ENCODE results near the gene KREMEN1. TPM values are rescaled to one million over a fixed set of nuclear protein-coding genes. Genes with fewer than 3 reads are reported as not detected.

The KREMEN1 gene
- total and polyA plus RNA-seq, 10 of the 15 experiments (the other 5 are each of a cell fraction or from before 2014, with no cell fraction given): 0.10 to 2.5 (median 0.20) TPM; not detected in 1

DNA sequence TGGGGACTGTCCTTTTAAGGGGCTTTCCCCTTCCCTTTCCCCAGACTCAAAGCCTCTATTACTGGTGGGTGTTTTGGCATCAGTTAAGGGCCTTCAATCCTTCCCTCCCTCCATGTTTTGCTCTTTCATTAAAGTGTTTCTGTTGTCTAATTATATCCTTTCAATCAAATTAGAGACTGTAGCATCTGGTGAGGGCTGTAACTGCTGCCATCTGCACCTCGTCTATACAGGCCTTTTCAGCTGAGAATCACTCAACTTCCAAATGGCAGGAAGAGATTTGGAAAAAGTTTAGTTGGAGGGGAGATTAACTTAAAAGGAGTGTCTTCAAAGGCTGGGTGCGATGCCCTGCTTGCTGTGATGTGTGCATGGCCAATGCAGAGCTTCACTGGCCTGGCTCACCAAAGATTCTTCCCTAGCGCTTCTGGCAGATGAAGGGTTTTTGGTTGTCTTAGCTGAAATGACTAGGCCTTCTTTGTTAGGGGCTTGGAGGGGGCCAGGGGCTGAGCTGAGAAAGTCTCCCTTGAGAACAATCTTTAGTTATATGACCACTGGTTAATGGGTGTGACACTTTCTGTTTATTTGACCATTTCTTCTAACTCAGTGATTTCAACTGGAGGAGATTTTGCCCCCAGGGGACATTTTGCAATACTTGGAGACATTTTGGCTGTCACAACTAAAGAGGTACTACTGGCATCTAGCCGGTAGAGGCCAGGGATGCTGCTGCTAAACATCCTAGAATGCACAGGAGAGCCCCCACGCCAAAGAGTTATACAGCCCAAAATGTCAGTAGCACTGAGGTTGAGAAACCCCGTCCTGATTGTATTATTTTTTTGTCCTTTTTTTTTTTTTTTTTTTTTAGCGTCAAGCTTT lies 7.5 kb downstream of the KREMEN1 start:
- Histone ChIP-seq H4K20me1 (ENCODE audit: control insufficient read depth, insufficient read depth) (no peaks in the 10 kb centered on the region), H3K9ac (ENCODE audit: control insufficient read depth, insufficient read depth, low read length) (no peak overlapping the region), H3K4me3 (no peak overlapping the region), H3K27ac (ENCODE audit: control insufficient read depth, insufficient read depth) (no peak overlapping the region), H3K79me2 (ENCODE audit: control insufficient read depth, insufficient read depth, low read length) (no peaks in the 10 kb centered on the region), H3K27me3 (replicated peaks in 1 of 2; ENCODE audit: control insufficient read depth in 2 of 2, insufficient read depth in 2 of 2, low read length in 1 of 2) (no peaks in the 10 kb centered on the region), H3K4me2 (ENCODE audit: control insufficient read depth, insufficient read depth) (no peak overlapping the region), H3K36me3 (ENCODE audit: control insufficient read depth in 2 of 2, insufficient read depth in 2 of 2, low read length in 1 of 2) (no peaks in the 10 kb centered on the region), H3K9me3 (replicated peaks; ENCODE audit: control insufficient read depth, insufficient read depth, low read length) (no peaks in the 10 kb centered on the region), H2AFZ (ENCODE audit: control insufficient read depth, low read depth, low read length) (no peak overlapping the region), H3K4me1 (ENCODE audit: control insufficient read depth, insufficient read depth, low read length) (0 out of 2 replicates have a peak, but pooled peaks cover 3% of the 10 kb centered on the region)
- ChIA-PET CTCF (interaction anchor here (0.7 to 3.2 kb wide), 5 partner anchors 8 to 74 kb away, joined by 3 to 14 read pairs (median 4); no protein-coding TSS in a partner anchor), RAD21 (ENCODE audit: unreplicated experiment) (interaction anchor here (1.7 kb wide), 1 partner anchor 74 kb away, joined by 4 read pairs; no protein-coding TSS in a partner anchor), SMC1A (ENCODE audit: uncharacterized antibody, unreplicated experiment) (interaction anchor here (1.1 to 1.8 kb wide), 4 partner anchors 11 to 42 kb away, joined by 3 to 5 read pairs (median 4); no protein-coding TSS in a partner anchor), POLR2A (interaction anchor here (0.6 to 1.8 kb wide), 4 partner anchors 8 to 234 kb away, joined by 3 to 5 read pairs (median 4); partner anchors contain the start of gene KREMEN1)
- 59% methylated on average over 6 of the region's 7 CpGs for WGBS (ENCODE audit: insufficient coverage, insufficient replicate concordance, low lambda C conversion rate, missing lambda C conversion rate)
- intact Hi-C loops (cut with micrococcal nuclease; ENCODE audit: unreplicated experiment) (no loop called here), in situ Hi-C loops (cut with MboI) (no loop called here)
- FAIRE-seq (no peak), DNase-seq (ENCODE audit: low read depth, low spot score) (no peak), ATAC-seq (peak; percentile 51)
- 0 out of 2 replicates have a peak, but pooled peaks have one; percentile 36 for TF ChIP-seq YY1 (IDR thresholded peaks at IDR 0.05; ENCODE audit: low read depth, low read length)
- no peak for TF ChIP-seq DPF2 (IDR thresholded peaks at IDR 0.05)
- no TSS peak for BruUV-seq (replicated peaks)

DNA sequence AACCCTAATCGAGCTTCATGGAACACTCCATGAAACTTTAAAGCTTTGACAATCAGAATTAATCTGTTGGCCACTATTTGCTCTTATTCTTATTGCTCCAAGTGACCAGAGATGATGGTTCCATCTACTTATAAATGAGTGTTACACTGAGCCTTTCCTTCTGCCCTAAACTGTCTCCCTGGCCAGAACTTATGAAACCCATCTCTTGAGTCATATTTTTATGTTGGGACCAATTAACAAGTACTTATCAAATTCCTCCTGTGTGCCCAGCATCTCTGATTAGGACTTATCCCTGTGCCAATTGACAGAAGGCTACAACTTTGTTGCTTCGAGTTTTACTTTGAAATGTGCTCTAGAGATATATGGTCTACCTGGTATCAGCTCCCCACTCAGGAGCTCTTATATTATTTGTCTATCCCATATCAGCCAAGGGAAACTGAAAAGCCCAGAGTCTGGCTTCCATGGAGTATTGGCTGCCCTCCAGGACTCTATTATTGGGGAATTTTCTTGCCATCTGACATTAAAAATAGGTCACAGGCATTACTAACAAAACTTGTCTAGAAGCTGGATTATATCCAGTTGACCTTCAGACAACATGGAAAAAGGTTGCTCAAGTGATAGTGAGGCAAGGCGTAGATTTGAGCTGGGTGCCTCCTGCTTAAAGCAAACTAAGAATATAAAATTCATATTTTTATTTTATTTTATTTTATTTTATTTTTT lies 8.8 kb downstream of the KREMEN1 start:
- Histone ChIP-seq H3K4me1 (ENCODE audit: control insufficient read depth, insufficient read depth, low read length) (0 out of 2 replicates have a peak, but pooled peaks cover 3% of the 10 kb centered on the region), H3K27me3 (replicated peaks in 1 of 2; ENCODE audit: control insufficient read depth in 2 of 2, insufficient read depth in 2 of 2, low read length in 1 of 2) (no peaks in the 10 kb centered on the region), H3K79me2 (ENCODE audit: control insufficient read depth, insufficient read depth, low read length) (no peaks in the 10 kb centered on the region), H3K27ac (ENCODE audit: control insufficient read depth, insufficient read depth) (no peak overlapping the region), H3K9ac (ENCODE audit: control insufficient read depth, insufficient read depth, low read length) (no peak overlapping the region), H3K9me3 (replicated peaks; ENCODE audit: control insufficient read depth, insufficient read depth, low read length) (no peaks in the 10 kb centered on the region), H3K36me3 (ENCODE audit: control insufficient read depth in 2 of 2, insufficient read depth in 2 of 2, low read length in 1 of 2) (no peaks in the 10 kb centered on the region), H3K4me3 (no peak overlapping the region), H3K4me2 (ENCODE audit: control insufficient read depth, insufficient read depth) (no peak overlapping the region), H2AFZ (ENCODE audit: control insufficient read depth, low read depth, low read length) (no peak overlapping the region), H4K20me1 (ENCODE audit: control insufficient read depth, insufficient read depth) (no peaks in the 10 kb centered on the region)
- 43% methylated on average over 3 of the region's 3 CpGs for WGBS (ENCODE audit: insufficient coverage, insufficient replicate concordance, low lambda C conversion rate, missing lambda C conversion rate)
- SMC1A ChIA-PET (ENCODE audit: uncharacterized antibody, unreplicated experiment): interaction anchor here (0.9 to 2.1 kb wide), 9 partner anchors 10 to 164 kb away, joined by 3 to 13 read pairs (median 3); partner anchors contain the start of gene KREMEN1
- CTCF ChIA-PET: interaction anchor here (1.1 to 1.9 kb wide), 6 partner anchors 9 to 122 kb away, joined by 3 to 14 read pairs (median 4); partner anchors contain the start of gene KREMEN1
- RAD21 ChIA-PET (ENCODE audit: unreplicated experiment): interaction anchor here (1.0 to 1.8 kb wide), 6 partner anchors 9 to 164 kb away, joined by 3 to 16 read pairs (median 4); partner anchors contain the start of gene KREMEN1
- in situ Hi-C loops (cut with MboI) (no loop called here), intact Hi-C loops (cut with micrococcal nuclease; ENCODE audit: unreplicated experiment) (no loop called here)
- POLR2A ChIA-PET: interaction anchor here (0.5 to 1.8 kb wide), 4 partner anchors 9 to 174 kb away, joined by 4 to 5 read pairs (median 4); partner anchors contain the start of gene KREMEN1
- no TSS peak for BruUV-seq (replicated peaks)
- no peak for DNase-seq (ENCODE audit: low read depth, low spot score)
- no peak for FAIRE-seq
- ATAC-seq: no peak
- TF ChIP-seq NR2C2 (IDR thresholded peaks at IDR 0.05; ENCODE audit: borderline replicate concordance, control insufficient read depth, insufficient read length, low read depth): no peak
- TF ChIP-seq, protein P1, sequence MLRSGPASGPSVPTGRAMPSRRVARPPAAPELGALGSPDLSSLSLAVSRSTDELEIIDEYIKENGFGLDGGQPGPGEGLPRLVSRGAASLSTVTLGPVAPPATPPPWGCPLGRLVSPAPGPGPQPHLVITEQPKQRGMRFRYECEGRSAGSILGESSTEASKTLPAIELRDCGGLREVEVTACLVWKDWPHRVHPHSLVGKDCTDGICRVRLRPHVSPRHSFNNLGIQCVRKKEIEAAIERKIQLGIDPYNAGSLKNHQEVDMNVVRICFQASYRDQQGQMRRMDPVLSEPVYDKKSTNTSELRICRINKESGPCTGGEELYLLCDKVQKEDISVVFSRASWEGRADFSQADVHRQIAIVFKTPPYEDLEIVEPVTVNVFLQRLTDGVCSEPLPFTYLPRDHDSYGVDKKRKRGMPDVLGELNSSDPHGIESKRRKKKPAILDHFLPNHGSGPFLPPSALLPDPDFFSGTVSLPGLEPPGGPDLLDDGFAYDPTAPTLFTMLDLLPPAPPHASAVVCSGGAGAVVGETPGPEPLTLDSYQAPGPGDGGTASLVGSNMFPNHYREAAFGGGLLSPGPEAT (IDR thresholded peaks at IDR 0.05; ENCODE audit: low read depth): no peak
- TF ChIP-seq POLR2A (IDR thresholded peaks at IDR 0.05; ENCODE audit: low read depth, low read length): no peak
- TF ChIP-seq, protein P2, sequence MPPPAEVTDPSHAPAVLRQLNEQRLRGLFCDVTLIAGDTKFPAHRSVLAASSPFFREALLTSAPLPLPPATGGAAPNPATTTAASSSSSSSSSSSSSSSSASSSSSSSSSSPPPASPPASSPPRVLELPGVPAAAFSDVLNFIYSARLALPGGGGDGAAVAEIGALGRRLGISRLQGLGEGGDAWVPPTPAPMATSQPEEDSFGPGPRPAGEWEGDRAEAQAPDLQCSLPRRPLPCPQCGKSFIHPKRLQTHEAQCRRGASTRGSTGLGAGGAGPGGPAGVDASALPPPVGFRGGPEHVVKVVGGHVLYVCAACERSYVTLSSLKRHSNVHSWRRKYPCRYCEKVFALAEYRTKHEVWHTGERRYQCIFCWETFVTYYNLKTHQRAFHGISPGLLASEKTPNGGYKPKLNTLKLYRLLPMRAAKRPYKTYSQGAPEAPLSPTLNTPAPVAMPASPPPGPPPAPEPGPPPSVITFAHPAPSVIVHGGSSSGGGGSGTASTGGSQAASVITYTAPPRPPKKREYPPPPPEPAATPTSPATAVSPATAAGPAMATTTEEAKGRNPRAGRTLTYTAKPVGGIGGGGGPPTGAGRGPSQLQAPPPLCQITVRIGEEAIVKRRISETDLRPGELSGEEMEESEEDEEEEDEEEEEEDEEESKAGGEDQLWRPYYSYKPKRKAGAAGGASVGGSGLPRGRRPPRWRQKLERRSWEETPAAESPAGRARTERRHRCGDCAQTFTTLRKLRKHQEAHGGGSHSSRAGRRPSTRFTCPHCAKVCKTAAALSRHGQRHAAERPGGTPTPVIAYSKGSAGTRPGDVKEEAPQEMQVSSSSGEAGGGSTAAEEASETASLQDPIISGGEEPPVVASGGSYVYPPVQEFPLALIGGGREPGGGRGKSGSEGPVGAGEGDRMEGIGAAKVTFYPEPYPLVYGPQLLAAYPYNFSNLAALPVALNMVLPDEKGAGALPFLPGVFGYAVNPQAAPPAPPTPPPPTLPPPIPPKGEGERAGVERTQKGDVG (CRISPR knock-in tag; IDR thresholded peaks at IDR 0.05): no peak
- TF ChIP-seq EGR1 (IDR thresholded peaks at IDR 0.05; ENCODE audit: borderline replicate concordance in 1 of 2, low read depth in 2 of 2, low read length in 2 of 2): no peak
- no peak for TF ChIP-seq FOXK2 (IDR thresholded peaks at IDR 0.05)
- no peak for TF ChIP-seq ZBED1 (IDR thresholded peaks at IDR 0.05; ENCODE audit: borderline replicate concordance)
